Measurements from ENCODE around the gene RBM23.
"Not testable (repeated sequence)": the region's sequence is repeated elsewhere in the genome, so short reads cannot be mapped to it uniquely, and the experiment has no call there.

RBM23 gene

GRCh38 chr14:22864979-22865378 lies 54.0 kb downstream of the RBM23 start:
- no peak for DNase-seq (ENCODE audit: low read depth in 2 of 2)

GRCh38 chr14:22861651-22862050 lies 57.3 kb downstream of the RBM23 start:
- no peak for DNase-seq (ENCODE audit: low read depth in 2 of 2)

GRCh38 chr14:22860377-22860776 lies 58.6 kb downstream of the RBM23 start:
- DNase-seq (ENCODE audit: low read depth in 2 of 2), result not testable (repeated sequence)

- no peak for DNase-seq (ENCODE audit: low read depth in 2 of 2)
Observed at GRCh38 chr14:22856428-22856827, 62.5 kb downstream of the RBM23 start.

- no peak for DNase-seq (ENCODE audit: low read depth in 2 of 2)
Observed at GRCh38 chr14:22854963-22855724, 63.8 kb downstream of the RBM23 start.

- not testable (repeated sequence) for DNase-seq (ENCODE audit: low read depth in 2 of 2)
Observed at GRCh38 chr14:22854296-22854695, 64.7 kb downstream of the RBM23 start.

- peak in 1 of 2 experiments; percentile 64 for DNase-seq (ENCODE audit: low read depth in 2 of 2)
Observed at GRCh38 chr14:22852940-22853767, 65.8 kb downstream of the RBM23 start.

GRCh38 chr14:22852599-22852939 lies 66.4 kb downstream of the RBM23 start:
- DNase-seq (ENCODE audit: low read depth in 2 of 2), result no peak

- not testable (repeated sequence) for DNase-seq (ENCODE audit: low read depth in 2 of 2)
Observed at GRCh38 chr14:22852178-22852577, 66.8 kb downstream of the RBM23 start.

- peak in 1 of 2 experiments; percentile 54 for DNase-seq (ENCODE audit: low read depth in 2 of 2)
Observed at GRCh38 chr14:22850944-22851764, 67.8 kb downstream of the RBM23 start.

GRCh38 chr14:22849212-22849819 lies 69.6 kb downstream of the RBM23 start:
- DNase-seq (ENCODE audit: low read depth in 2 of 2), result no peak

GRCh38 chr14:22848351-22849164 lies 70.4 kb downstream of the RBM23 start:
- peak; percentile 88 to 89 for DNase-seq (ENCODE audit: low read depth in 2 of 2)

GRCh38 chr14:22847661-22848341 lies 71.1 kb downstream of the RBM23 start:
- DNase-seq (ENCODE audit: low read depth in 2 of 2), result no peak

- DNase-seq (ENCODE audit: low read depth in 2 of 2), result no peak
Observed at GRCh38 chr14:22846811-22847307, 72.1 kb downstream of the RBM23 start.

- no peak for DNase-seq (ENCODE audit: low read depth in 2 of 2)
Observed at GRCh38 chr14:22845821-22846625, 72.9 kb downstream of the RBM23 start.

- no peak for DNase-seq (ENCODE audit: low read depth in 2 of 2)
Observed at GRCh38 chr14:22845103-22845394, 73.9 kb downstream of the RBM23 start.

- no peak for DNase-seq (ENCODE audit: low read depth in 2 of 2)
Observed at GRCh38 chr14:22844221-22845102, 74.5 kb downstream of the RBM23 start.

Data from fibroblast of skin of left quadriceps (primary cell).